Subcutaneous abdominal adipose tissue (tissue), 5 donors: ENCODE results near the gene ECHS1.

Experiments
- H3K27ac ChIP-seq: one replicate; pipeline ENCODE4 v1.7.0; 2013; ENCODE audit warnings: low read depth, mild to moderate bottlenecking, inconsistent platforms, low read length, moderate library complexity
- H3K27me3 ChIP-seq, 5 donors: one replicate each; pipeline ENCODE4 v1.7.0; 2013; ENCODE audit warnings: low read length in 5 of 5, inconsistent platforms in 1 of 5; ENCODE audit not compliant: control insufficient read depth in 5 of 5, insufficient read depth in 4 of 5
- H3K36me3 ChIP-seq, 5 donors: one replicate each; pipeline ENCODE4 v1.7.0; 2013; ENCODE audit warnings: low read length in 5 of 5; ENCODE audit not compliant: control insufficient read depth in 5 of 5, insufficient read depth in 5 of 5
- H3K4me1 ChIP-seq, 5 donors: one replicate each; pipeline ENCODE4 v1.7.0; 2013; ENCODE audit warnings: low read length in 5 of 5, mild to moderate bottlenecking in 3 of 5, moderate library complexity in 1 of 5; ENCODE audit not compliant: control insufficient read depth in 5 of 5, insufficient read depth in 5 of 5
- H3K4me3 ChIP-seq, 5 donors: one replicate each; pipeline ENCODE4 v1.7.0; 2013; ENCODE audit warnings: low read length in 5 of 5, low read depth in 1 of 5
- H3K9ac ChIP-seq, 5 donors: one replicate each; pipeline ENCODE4 v1.7.0; 2013; ENCODE audit warnings: low read length in 5 of 5, mild to moderate bottlenecking in 4 of 5, moderate library complexity in 3 of 5
- H3K9me3 ChIP-seq, 5 donors: one replicate each; pipeline ENCODE4 v1.7.0; 2013; ENCODE audit warnings: low read length in 5 of 5; ENCODE audit not compliant: control insufficient read depth in 5 of 5
- donor health status: healthy.
- donor health status: healthy.
- donor health status: healthy.
- donor health status: healthy.
- donor health status: healthy.

Gene ECHS1

DNA sequence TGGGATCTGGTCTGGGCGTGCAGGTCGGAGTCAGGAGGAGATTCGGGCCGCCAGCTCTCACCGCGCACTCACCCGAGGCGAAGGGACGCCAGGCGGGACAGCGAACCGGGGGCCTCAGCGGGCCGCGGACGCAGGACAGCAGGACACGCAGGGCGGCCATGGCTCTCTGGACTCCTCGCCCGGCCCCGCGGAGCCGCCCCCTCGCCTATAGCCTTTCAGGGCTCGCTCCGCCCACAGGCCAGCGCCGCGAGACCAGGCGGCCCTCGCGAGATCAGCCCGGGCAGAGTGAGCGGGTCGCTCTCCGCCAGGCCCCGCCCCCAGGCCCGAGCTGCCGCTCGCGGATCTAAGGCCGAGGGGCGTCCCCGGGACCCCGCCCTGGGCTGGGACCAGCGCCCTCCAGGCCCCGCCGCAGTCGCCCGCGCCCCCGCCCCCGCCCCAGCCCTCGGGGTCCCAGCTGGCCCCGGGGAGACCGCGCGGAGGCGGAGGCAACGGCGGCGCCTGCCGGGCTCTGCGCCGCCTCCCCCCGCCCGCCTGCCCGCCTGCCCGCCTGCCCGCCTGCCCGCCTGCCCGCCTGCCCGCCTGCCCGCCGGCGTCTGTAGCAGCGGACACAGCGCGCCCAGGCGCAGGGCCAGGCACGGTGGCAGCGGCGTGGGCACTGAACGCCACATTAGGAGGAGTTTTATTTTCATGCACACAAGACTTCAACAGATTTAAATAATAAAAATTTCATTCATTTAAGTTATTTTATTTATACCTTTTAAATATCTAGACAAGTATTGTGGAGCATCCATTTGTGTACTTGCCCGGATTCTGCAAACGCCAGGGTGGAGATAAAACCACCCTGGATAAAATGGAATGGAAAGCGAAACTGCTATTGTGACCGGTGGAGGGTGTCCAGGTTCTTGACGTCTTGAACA lies at the start of gene ECHS1:
ECHS1 (minus strand) TSS at position 181 of the 917 bp plus-strand sequence; CDS start at position 160, 21 bp downstream.
- peaks cover 0 to 28% (median 28%) of the 10 kb centered on the region in 5 donors for H3K36me3 ChIP-seq
- peak within 1 kb of the TSS in 4 of 5 donors; percentile 39 to 74 (median 66) for H3K9ac ChIP-seq
- no peaks in the 10 kb centered on the region for H3K9me3 ChIP-seq
- no peaks in the 10 kb centered on the region for H3K27me3 ChIP-seq
- H3K4me1 ChIP-seq: peaks cover 0 to 46% (median 29%) of the 10 kb centered on the region in 5 donors
- H3K4me3 ChIP-seq: peak within 1 kb of the TSS; percentile 53 to 78 (median 73)
- H3K27ac ChIP-seq: no peak within 1 kb of the TSS

DNA sequence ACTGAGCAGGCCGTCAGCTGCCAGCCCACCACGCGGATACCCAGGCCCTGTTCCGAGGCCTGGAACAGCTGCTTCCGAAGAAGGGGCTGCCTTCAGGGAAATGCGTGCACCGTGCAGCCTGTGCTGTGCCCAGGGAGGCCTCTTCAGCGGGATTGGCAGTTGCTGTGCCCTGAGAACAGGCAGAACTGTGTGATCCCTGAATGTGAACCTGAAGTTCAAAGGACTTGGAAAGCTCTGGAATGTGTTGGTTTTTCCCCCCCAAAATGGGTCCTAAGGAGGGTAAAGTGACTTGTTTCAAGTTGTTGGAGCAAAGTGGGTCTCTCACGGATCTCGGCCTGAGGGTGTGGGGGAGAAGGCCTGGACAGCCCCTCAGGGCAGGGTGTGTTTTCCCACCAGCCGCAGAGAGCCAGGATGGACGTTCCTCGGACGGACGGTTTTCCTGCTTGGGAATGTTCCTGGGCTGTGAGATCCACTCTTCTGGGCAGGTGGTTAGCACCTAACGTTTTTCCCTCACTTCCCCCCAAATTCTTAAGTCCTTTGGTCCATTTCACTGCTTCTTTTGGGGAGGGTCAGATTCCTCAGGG lies 49.2 kb upstream of the ECHS1 start:
- Histone ChIP-seq H3K27ac (no peak overlapping the region), H3K4me3 (no peak overlapping the region), H3K36me3 (peaks cover 0 to 33% (median 27%) of the 10 kb centered on the region in 5 donors), H3K9ac (no peak overlapping the region), H3K4me1 (peaks cover 0 to 10% (median 7%) of the 10 kb centered on the region in 5 donors), H3K9me3 (no peaks in the 10 kb centered on the region), H3K27me3 (peaks cover 0 to 12% (median 11%) of the 10 kb centered on the region in 5 donors)

DNA sequence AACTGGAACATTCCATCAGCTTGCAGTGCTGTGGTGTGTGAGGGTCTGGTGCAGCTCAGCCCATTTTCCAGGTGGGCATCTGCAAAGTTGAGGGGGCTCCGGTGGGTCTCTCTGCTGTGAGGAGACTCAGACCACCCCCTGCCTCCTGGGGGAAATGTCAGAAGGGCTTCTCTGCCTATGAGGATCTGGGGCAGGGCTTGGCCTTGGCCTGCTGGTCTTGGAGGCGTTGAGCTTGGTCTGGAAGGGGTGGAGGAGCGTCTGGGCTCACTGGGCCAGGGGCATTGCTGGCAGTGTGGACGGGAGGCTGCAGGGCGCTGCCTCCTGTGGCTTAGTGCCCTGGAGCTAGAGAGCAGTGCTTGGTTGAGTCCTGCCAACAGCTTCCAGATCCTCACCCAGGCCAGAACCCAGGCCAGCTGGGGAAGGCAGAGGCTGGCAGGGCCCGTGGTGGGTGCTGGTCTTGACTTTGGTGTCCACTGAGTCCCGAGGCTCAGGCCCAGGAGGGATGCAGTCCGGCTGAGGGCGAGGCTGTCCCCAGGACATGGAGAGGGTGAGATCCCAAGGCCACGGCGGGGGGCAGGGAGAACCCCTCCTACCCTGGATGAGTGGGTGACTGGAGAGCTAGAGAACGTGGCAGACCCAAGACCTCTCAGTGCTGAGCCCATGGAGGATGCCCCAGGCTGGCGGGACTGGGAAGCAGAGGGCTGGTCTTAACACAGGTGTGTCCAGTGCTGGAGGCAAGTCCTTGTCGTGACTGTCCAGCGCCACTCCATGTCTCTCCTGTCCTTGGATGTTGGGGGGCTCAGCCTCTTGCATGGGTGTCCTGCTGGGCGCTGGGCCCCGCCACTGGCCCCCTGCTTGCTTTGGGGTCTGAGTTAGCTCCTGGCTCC lies 48.4 kb upstream of the ECHS1 start:
- Histone ChIP-seq H3K9ac (no peak overlapping the region), H3K9me3 (no peaks in the 10 kb centered on the region), H3K36me3 (peaks cover 0 to 33% (median 27%) of the 10 kb centered on the region in 5 donors), H3K27ac (no peak overlapping the region), H3K27me3 (peaks cover 0 to 12% (median 11%) of the 10 kb centered on the region in 5 donors), H3K4me3 (no peak overlapping the region), H3K4me1 (peaks cover 0 to 10% (median 7%) of the 10 kb centered on the region in 5 donors)

DNA sequence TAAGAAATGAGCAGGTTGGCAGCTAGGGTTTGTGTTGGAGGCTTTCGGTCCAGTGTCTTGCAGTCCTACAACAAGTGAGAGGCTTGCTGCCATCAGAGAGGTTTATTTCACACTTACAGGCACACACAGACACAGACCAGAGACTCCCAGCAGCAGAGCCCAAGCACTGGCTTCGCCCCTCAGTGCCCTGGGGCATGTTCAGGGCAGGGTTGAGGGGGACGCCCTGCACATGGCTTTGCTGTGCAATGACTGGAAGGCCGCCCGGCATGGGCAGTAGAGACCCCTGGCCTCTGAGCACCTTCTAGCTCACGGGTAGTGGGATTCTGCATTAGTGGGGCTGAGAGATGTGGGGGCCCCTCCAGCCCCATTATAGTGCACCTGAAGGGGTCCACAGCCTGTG lies 47.4 kb upstream of the ECHS1 start:
- no peak overlapping the region for H3K9ac ChIP-seq
- no peak overlapping the region for H3K4me3 ChIP-seq
- no peaks in the 10 kb centered on the region for H3K9me3 ChIP-seq
- H3K4me1 ChIP-seq: peaks cover 0 to 10% (median 7%) of the 10 kb centered on the region in 5 donors
- peaks cover 0 to 37% (median 27%) of the 10 kb centered on the region in 5 donors for H3K36me3 ChIP-seq
- no peak overlapping the region for H3K27ac ChIP-seq
- peaks cover 0 to 12% (median 11%) of the 10 kb centered on the region in 5 donors for H3K27me3 ChIP-seq

- peaks cover 0 to 43% (median 28%) of the 10 kb centered on the region in 5 donors for H3K36me3 ChIP-seq
- H3K4me3 ChIP-seq: no peak overlapping the region
- no peaks in the 10 kb centered on the region for H3K9me3 ChIP-seq
- H3K27ac ChIP-seq: no peak overlapping the region
- peaks cover 0 to 12% (median 11%) of the 10 kb centered on the region in 5 donors for H3K27me3 ChIP-seq
- no peak overlapping the region for H3K9ac ChIP-seq
- H3K4me1 ChIP-seq: peaks cover 0 to 10% (median 7%) of the 10 kb centered on the region in 5 donors
These were observed 46.9 kb upstream of the ECHS1 start for GRCh38 chr10:133420028-133420427.

DNA sequence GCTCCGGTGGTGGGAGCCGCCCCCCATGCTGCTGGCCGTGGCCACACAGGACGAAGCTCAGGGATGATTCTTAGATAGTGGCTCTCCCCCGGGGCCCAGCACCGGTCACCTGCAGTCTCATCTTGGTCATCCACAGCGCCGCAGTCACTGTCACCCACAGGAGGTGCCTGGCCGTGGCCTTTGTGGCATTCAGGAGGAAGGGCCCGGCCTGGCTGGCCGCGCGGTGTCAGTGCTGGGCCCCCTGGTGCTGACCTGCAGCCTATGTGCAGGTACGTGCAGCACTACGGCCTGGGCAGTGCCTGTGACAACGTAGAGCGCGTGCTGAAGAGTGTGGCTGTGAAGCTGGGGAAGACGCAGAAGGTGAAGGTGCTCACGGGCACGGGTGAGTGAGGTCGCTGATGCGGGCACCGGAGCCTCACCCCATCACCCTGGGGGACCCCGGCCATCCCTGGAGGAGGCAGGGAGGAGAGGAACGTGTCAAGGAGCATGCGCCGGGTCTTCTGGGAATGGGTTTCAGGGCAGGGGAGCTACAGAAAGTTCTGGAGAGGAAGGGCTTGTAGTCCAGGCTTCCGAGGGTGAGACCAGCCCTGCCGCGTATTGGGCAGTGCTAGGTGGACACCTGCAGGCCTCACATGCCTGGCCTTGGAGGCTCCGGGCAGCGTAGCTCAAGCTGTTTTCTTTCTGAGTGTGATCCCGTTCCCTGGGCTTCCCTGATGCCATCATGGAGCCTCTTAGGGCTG lies 46.2 kb upstream of the ECHS1 start:
- peaks cover 0 to 10% (median 7%) of the 10 kb centered on the region in 5 donors for H3K4me1 ChIP-seq
- peaks cover 0 to 12% (median 11%) of the 10 kb centered on the region in 5 donors for H3K27me3 ChIP-seq
- H3K27ac ChIP-seq: no peak overlapping the region
- peaks cover 0 to 44% (median 28%) of the 10 kb centered on the region in 5 donors for H3K36me3 ChIP-seq
- H3K4me3 ChIP-seq: no peak overlapping the region
- no peaks in the 10 kb centered on the region for H3K9me3 ChIP-seq
- no peak overlapping the region for H3K9ac ChIP-seq

- no peak overlapping the region for H3K4me3 ChIP-seq
- peaks cover 0 to 7% (median 6%) of the 10 kb centered on the region in 5 donors for H3K4me1 ChIP-seq
- peaks cover 0 to 45% (median 28%) of the 10 kb centered on the region in 5 donors for H3K36me3 ChIP-seq
- H3K9me3 ChIP-seq: no peaks in the 10 kb centered on the region
- H3K9ac ChIP-seq: no peak overlapping the region
- H3K27ac ChIP-seq: no peak overlapping the region
- peaks cover 0 to 12% (median 11%) of the 10 kb centered on the region in 5 donors for H3K27me3 ChIP-seq
These were observed 45.3 kb upstream of the ECHS1 start for GRCh38 chr10:133418289-133418993.

DNA sequence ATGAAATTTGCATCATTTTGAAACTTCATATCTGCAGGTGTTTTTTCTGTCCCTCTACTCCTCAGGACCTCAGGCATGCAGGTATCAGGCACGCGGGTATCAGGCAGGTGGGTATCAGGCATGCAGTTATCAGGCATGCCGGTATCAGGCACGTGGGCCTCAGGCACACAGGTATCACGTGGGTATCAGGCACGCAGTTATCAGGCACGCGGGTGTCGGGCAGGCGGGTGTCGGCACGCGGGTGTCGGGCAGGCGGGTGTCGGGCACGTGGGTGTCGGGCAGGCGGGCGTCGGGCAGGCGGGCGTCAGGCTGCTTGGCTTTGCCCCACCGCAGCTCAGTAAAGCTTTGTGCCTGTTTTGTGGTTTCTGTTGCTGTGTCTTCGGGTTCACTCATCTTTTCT lies 42.6 kb upstream of the ECHS1 start:
- H3K36me3 ChIP-seq: peaks cover 20 to 64% (median 41%) of the 10 kb centered on the region in 5 donors
- no peak overlapping the region for H3K27ac ChIP-seq
- H3K4me1 ChIP-seq: no peaks in the 10 kb centered on the region
- no peak overlapping the region for H3K4me3 ChIP-seq
- no peak overlapping the region for H3K9ac ChIP-seq
- peaks cover 0 to 5% (median 0%) of the 10 kb centered on the region in 5 donors for H3K27me3 ChIP-seq
- peaks cover 13 to 18% (median 15%) of the 10 kb centered on the region in 5 donors for H3K9me3 ChIP-seq
